Erythroblast (primary cell): ENCODE measurements around the gene RPS6KA1.

Source experiments
- GATA1 ChIP-seq: IDR thresholded peaks from 2 replicates; pipeline ENCODE4 v1.6.1; 2011; ENCODE audit warnings: low read depth, mild to moderate bottlenecking, control low read depth, low read length, moderate library complexity
- POLR2A ChIP-seq: IDR thresholded peaks from 2 replicates; pipeline ENCODE4 v1.6.1; 2011; ENCODE audit warnings: mild to moderate bottlenecking, low read length

DNA sequence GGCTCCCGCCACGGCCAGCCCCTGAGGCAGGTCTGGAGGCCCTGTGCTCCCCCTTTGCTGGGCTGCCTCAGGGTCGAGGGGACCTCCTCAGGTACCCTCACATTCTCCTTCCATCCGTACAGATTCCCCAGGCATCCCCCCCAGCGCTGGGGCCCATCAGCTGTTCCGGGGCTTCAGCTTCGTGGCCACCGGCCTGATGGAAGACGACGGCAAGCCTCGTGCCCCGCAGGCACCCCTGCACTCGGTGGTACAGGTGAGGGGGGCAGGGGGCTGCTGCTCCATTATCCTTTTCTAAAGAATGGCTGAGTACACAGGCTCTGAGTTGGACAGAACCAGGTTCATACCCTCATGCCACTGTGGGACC is 29.1 kb downstream of the RPS6KA1 start:
- TF ChIP-seq POLR2A (no peak), GATA1 (no peak)
